Measurements from ENCODE around the gene PDE9A.
"Not testable (repeated sequence)": the region's sequence is repeated elsewhere in the genome, so short reads cannot be mapped to it uniquely, and the experiment has no call there.

PDE9A gene

DNA sequence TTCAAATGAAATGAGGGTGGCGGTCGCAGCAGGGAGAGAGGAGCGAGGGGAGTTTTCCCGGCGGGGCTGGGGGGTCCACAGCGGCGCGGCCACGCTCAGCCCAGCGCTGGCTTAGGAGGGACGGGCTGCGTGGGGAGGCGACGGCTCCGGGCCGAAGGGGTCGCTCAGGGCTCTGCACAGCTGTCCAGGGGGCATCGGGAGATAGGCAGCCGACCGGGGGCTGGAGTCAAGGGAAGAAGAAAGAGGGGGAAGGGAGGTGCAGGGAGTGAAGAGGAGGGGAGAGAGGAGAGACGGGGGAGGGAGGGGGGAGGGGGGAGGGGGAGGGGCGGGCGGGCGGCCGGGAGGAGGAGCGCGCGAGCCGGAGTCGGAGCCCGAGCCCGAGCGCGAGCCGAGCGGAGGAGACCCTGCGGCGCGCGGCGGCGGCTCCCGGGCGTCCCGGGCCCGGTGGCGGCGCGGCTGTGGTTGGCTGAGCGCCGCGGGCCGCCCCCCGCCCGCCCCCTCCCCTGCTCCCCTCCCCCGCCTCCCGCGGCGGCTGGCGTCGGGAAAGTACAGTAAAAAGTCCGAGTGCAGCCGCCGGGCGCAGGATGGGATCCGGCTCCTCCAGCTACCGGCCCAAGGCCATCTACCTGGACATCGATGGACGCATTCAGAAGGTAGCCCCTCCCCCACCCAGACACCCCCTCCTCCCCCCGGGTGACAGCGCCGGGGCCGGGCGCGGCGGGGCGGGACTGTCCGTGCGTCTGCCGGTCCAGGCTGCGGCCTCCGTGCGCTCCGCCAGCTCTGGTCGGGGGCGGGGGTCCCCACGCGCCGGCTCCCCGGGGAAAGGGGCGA lies at the start of gene PDE9A:
Gene PDE9A, plus strand, starts transcription at position 391 of the 831 bp plus-strand sequence. Its CDS starts 194 bp downstream, at position 585.
- DNase-seq = no peak

DNA sequence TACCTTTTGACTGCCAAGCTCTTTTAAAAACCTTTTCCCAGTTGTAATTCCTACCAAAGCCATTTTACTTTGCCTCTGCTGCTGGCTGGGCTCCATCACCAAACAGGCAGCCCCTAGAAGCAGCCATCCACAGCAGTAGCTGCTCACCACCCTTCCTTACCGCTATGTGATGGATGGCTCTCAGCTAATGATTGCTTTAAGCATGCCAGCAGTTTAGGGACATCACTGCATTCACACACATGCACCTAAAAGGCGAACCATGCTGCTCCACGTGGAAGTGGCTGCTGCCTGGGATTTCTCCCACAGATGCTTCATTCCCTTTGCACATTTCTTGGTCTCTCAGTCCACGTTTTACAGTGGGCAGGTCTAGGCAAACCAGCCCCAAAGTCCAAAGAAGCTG lies 46.3 kb upstream of the PDE9A start:
- no peak for DNase-seq

DNA sequence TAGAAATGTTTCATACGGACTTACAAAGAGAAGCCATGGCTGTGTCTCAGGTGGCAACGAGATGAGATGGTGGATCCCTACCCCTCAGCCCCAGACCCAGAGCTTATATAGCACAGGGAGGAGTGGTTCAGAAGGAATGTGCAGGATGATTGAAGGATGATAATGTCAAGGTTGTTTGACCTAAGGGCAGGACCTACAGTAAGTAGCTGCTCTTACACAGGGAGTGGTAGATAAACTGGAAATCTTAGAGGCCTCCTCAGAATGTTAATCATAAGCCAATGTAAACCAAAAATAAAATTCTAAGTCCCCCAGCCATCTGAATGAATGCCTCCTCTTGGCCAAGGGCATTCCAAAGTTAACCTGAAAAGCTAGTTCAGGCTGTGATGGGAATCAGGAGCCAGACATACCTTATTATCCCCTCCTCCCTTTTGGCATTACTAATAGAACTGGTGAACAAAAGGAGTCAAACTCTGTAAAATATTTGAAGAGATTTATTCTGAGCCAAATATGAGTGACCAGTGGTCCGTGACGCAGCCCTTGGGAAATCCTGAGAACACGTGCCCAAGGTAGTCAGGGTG lies 45.8 kb upstream of the PDE9A start:
- no peak for DNase-seq

DNA sequence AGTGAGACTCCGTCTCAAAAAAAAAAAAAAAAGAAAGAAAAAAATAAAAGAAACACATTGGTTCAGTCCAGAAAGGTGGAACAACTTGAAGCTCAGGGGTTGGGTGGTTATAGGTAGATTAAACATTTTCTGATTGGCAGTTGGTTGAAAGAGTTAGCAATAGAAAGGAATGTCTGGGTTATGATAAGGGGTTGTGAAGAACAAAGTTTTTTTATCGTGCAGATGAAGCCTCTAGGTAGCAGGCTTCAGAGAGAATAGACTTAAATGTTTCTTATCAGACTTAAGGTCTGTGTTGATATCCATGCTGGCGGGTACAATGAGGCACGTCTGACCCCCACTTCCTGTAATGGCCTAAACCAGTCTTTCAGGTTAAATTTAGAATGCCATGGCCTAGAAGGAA lies 45.0 kb upstream of the PDE9A start:
- DNase-seq = no peak

DNA sequence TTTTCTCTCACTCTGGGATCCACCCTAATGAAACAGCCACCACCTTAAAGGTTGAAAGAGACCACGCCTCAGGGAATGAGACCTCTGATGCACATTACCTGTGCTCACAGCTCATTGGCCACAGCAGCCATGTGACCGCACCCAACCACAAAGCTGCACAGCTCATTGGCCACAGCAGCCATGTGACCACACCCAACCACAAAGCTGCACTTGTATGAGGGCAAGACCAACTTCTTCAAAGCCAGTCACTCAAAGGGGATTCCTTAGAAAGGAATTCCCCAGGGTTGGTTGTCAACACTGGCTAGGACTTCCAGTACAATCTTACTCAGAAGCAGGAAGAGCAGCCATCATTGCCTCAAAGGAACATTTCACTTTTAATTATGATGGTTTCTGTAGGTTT lies 43.6 kb upstream of the PDE9A start:
- no peak for DNase-seq

DNA sequence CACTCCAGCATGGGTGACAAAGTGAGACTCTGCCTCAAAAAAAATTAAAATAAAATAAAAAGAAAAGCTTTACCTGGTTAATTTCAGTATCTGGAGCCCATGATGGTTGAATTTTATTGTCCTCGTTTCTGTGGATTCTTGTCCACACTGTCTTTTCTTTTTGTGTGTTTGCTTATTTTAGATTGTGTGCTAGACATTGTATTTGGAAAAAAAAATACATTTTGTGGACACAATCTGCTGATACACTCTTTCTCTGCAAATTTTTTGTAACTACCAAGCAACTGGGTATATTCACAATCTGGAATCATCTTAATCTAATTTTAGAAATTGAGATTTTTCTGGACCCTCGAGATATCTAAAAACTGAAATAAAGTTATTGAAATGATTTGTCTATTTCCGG lies 41.6 kb upstream of the PDE9A start:
- DNase-seq = no peak

DNA sequence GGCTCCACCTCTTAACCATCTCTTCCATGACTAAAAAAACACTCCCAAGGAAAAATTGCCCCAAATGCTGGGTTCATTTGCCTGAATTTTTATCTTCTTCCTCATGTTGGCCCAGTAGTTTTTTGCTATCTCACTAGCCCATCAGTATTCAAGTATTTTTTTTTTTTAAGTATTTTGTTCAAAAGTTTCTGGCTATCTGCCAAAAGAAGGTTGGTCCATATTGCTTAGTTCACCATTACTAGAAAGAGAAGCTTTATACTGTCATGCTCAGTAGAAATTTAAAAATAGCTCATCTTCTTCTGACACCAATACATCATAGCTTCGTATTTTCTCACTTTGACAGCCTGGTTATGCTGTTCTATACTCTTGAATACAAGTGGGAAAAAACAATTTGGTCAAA lies 41.0 kb upstream of the PDE9A start:
- no peak for DNase-seq

DNA sequence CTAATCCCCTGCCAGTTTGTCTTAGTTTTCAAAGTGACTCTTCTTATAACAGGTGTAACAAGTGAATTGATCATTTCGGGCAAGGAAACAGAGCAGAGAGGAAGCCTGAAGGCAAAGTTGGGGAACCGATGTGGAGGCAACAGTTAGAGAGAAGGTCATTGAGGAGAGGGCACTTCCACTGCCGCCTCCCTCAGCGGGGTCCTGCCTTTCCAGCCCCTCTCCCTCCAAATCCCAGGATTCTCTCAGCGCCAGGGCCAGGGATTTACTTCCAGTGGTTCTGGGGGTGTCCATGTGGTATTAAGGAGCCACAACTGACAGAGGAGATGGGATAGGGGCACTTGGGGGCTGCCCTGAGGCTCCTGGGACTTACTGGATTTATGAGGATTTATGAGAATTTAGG lies 39.7 kb upstream of the PDE9A start:
- DNase-seq = no peak

DNA sequence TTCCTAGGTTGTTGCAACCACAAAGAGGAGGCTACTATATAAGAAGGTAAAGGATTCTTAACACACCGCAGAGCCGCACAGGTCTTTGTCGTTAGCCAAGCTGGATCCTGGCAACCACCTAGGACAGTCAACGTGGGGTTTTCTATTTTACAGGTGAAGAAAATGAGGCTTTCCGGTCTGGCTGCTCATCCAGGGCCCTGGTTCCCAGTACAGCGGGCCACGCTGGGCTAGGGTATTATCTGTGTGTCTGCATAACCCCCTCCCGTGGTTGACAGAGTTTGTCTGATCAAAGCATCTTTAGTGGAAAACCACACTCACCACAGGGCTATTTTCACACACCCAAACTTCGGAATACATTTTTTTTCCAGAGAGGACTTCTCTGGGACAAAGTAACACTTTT lies 39.0 kb upstream of the PDE9A start:
- DNase-seq = no peak

DNA sequence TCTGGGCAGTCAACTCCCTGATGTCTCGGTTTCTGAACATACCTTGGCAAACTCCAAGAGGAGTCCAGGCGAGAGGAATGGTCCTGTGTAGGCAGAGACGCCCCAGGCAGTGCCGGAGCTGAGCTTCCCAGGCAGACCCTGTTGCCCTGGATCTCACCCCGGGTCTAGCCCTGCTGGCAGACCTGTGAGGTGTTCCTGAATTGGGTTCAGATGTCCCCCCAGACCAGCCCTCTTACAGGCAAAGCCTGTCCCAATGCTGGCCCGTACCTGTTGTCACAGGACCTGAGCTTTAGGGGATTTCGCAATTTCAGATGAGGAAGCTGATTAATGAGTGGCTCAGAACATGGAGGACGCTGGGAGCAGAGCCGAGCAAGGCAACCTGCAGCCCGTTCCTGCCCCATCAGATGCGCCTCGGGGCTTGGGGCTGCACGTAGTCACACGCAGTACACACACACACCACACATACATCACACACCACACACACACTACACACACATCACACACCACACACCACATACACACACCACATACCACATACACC lies 38.5 kb upstream of the PDE9A start:
- DNase-seq = no peak

DNA sequence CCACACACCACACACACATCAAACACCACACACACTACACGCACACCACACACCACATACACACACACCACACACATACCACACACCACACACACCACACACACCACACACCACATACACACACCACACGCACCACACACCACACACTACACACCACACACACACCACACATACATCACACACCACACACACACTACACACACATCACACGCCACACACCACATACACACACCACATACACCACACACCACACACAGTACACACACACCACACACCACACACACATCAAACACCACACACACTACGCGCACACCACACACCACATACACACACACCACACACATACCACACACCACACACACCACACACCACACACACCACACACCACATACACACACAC lies 38.0 kb upstream of the PDE9A start:
- not testable (repeated sequence) for DNase-seq

DNA sequence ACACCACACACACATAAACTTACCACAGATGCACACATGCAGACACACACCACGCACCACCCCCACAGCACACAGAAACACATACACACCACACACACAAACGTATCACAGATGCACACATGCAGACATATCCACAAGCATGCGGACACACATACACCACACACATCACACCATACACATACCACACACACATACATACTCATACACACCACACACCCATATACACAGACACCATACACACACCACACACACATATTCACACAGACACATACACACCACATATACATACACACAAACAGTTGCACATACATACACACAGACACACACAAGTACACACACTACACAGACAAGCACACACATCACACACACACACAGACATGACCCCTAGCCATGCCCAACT lies 37.5 kb upstream of the PDE9A start:
- no peak for DNase-seq

DNA sequence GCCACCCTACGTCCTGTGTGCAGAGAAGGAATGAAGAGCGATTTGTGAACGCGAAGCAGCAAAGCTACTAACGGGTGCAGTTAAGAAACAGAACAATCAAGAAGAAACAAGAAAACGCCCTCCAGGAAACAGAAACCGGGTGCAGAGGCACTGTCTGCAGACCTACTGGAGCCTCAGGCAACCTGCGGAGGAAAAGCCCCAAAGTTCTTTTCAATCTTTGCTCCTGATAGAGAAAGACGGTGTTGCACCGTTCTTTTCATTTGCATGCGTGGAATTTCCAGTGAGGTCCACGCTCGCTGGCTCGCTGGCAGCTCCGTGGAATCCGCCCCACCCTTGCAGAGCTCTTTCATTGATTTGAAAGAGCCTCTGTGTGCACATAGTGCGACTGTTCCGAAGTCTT lies 37.0 kb upstream of the PDE9A start:
- DNase-seq = no peak

DNA sequence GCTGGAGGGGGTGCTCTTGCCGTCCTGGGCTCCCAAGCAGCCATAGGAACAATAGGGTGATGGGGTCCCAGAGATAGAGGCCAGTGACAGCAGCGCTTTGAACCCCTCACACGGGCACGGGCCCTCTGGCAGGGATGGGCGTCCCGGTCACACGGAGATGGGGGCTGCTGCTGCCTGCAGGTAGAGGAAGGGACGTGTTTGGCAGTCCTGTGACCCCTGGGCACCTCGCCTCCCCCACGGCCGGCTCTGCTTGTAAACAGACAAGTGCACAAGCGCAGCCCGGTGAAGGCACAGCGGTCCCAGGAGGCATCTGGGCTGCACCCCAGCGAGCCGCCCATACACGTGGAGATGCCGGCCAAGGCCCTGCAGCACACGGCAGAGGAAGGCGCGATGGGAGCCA lies 36.5 kb upstream of the PDE9A start:
- no peak for DNase-seq

DNA sequence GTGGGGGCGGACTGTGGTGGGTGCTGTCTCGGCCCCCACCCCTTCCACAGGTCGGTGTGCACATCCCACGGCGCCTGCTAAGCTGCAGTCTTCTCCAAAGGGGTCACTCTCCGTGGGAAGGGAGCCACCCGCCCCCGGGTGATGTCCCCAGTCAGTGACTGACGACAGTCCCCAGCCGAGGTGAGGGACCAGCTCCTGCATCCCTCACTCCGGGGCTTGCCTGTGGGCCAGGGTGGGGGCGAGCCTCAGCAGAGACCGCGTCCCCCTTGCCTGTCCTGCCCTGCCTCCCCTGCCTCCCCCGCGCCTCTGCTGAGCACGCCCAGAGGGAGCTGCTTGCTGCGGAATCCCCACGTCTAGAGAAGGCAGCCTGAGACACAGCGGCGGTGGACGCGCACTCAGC lies 35.9 kb upstream of the PDE9A start:
- no peak for DNase-seq

DNA sequence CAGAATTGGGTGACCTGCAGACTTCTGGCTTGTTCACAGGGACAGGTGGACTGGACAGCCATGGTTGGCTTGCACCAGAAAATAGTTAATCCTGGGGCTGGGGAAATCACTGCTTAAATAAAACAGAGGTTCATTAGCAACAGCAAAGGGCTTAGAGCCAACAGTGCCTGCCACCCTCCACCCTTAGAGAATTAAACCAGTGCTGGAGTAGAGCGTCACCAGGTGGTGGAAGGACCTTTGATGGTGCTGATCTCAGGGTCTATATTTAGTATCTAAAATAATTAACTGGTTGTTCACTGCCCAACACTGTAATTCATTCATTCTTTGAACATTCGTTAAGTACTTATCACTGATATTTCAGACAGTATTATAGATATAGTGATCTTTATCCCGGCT lies 34.7 kb upstream of the PDE9A start:
- DNase-seq = no peak

DNA sequence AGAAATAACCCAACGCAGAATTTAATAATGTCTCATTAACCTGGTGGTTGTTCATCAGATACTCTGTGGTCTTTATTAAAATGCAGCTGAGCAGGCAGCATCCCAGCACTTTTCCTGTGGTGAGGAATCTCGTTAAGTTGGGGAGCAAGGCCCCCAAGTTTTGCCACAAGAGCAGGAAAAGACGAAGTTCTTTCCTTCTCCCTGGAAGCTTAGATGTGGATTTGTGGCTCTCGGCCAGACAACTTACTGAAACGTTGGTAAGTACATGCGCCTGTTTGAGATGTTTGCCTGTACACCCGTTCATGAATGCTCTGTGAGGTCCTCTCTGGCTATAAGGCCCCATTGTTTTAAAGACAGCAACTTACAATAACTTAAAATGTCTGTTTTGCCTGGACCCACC lies 34.3 kb upstream of the PDE9A start:
- DNase-seq = no peak

DNA sequence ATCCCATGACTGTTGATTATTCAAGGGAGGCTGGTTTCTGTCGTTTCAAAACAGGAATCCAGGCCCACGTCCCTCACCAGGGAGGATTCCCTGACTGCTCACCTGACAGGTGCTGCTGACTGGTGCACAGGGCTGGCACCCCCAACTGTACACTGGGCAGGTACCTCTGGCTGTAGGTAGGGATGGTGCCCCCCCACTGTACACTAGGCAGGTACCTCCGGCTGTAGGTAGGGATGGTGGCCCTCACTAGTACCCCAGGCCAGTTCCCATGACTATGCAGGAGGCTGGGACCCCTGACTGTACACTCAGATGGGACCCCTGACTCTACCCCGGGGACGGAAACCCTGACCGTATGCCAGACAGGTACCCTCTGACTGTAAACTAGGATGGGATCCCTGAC lies 33.6 kb upstream of the PDE9A start:
- DNase-seq = no peak

DNA sequence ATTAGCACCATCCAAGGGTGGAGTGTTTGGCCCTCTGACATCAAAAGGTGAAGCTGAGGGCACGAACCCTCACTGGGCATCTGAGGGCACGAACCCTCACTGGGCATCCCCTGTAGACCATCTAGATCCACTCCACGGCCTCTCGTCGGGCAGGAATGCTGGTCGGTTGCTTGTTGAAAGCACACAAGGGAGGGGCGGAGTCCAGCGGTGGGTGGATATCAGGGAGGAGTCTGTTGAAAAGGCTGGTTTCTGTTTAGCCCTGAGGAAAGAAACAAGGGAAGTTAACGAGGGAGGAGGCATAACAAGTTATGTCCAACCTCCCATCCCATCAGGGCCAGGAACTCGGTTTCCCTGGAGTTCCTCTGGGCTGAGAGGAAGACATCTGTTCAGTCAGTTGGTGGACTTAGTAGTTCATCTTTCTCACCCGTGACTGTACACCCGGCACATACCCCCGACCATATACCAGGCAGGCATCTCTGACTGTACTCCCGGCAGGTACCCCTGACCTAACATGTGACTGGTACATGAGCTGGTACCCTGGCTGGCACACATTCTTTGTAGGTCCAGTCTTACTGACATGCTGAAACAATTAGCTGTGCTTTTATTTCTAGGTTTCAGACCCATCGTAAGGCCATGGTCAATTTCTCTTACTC lies 32.1 kb upstream of the PDE9A start:
- DNase-seq = no peak

DNA sequence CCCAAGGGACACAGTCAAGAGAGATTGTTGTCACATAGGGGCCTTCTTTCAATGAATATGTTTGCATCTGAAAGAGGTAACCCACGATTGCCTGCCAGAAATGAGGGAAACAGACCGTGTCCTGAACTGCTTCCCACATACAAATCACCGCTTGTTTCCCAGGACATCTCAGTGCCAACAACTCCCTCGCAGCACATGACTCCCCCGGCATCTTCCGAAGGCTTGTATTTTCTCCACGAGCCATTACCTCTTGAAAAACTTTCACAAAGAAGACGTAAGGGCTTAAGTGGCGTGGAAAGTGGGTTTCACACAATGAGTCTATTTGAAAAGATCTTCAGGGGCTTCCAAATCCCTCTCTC lies 31.6 kb upstream of the PDE9A start:
- no peak for DNase-seq

DNA sequence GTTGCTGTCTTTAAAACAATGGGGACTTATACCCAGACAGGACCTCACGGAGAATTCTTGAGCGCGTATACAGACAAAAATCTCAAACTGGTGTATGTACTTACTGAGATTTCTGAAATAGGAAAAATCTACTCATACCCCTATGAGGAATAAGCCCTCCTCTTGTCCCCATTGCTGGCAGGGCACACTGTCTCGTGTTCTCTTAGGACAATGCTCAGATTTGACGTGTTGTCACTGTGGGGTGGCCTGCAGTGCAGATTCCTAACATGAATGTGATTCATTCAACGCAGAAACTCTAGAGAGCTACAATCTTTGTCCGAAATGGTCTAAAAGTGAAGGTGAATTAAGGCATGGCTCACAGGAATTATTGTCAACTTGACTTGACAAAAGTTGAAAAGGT lies 31.1 kb upstream of the PDE9A start:
- no peak for DNase-seq

DNA sequence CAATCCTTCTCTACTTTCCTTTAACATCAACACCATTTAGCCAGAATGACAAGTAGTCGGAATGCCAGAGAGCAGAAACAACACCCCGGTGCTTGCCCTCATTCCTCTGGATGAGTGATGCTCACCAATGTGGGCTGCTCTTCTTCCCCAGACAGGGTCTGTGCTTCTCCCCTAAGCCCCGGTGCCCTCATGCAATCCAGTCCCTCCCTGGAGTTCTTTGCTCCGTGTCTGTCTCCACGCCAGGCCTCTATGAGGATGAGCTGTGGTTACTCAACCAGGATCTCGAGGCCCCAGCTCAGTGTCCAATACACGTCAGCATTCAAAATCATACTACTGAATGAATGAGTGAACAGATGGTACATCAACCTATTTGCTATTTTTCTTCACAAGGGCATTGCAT lies 29.7 kb upstream of the PDE9A start:
- DNase-seq = no peak

DNA sequence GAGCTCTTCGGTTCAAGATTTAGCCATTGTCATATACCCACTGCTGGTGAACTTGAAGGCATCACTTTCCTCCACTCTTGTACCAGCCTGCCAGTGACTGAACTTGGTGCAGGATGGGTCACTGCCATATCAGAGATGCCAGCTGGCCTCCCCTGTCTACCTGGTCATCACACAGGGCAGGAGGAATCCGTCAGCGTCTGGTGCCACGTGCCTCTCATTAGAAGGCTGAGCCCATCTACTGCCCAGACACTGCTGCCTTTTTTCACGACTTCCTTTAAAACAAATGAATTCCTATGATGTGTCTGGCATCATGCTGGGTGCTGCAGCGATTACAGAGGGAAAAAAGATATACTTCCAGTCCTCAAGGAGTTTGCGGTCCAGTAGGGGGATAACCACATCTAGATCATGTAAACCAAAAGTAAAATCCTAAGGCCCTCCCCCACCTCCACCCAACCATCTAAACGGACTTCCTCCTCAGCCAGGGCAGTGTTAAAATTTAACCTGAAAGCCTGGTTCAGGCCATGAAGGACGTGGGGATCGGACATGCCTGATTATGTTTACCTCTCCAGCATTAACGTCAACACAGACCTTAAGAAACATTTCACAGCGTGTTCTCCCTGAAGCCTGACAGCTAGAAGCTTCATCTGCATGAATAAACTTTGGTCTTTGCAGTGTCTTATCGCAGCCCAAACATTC lies 29.2 kb upstream of the PDE9A start:
- no peak for DNase-seq

DNA sequence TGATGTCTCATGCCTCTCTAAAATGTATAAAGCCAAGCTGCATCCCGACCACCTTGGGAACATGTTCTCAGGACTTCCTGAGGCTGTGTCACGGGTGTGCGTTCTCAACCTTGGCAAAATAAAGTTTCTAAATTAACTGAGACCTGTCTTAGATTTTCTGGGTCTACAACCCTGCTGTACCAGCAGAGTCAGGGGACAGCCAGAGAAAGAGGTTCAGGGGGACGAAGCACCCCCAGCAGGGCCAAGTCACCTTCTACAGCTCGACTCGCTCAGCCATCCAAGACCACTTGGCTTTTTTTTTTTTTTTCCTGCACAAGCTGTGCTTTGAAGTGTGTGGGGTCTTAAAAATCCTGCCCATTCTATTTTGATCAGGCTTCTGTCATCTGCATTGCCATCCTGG lies 28.5 kb upstream of the PDE9A start:
- DNase-seq = no peak
